Kidney (tissue), 14 donors: Measurements from ENCODE around the gene MKNK1. TPM values are rescaled to one million over a fixed set of nuclear protein-coding genes. Genes with fewer than 3 reads are reported as not detected.

ENCODE experiments used
- DNase-seq, 5 donors: peaks; one replicate each; pipeline ENCODE4 v3.0.0-alpha.2; 2013 to 2020
- FAIRE-seq: peaks from 2 replicates; lab custom pipeline; 2012; peaks lifted over from hg19 to GRCh38; lab: Jason Lieb, UNC
- H3K27ac ChIP-seq, 2 donors: one replicate each; pipeline ENCODE4 v1.7.0; 2013; ENCODE audit warnings: low read depth in 2 of 2, low read length in 2 of 2, inconsistent platforms in 1 of 2
- H3K27me3 ChIP-seq: one replicate; pipeline ENCODE4 v1.7.1; 2013; ENCODE audit warnings: low read length, inconsistent platforms; ENCODE audit not compliant: control insufficient read depth, insufficient read depth
- H3K36me3 ChIP-seq, 3 donors: one replicate each; pipeline versions ENCODE4 v1.7.0 to v1.7.1; 2013; ENCODE audit warnings: low read length in 3 of 3, control low read depth in 1 of 3, inconsistent platforms in 1 of 3; ENCODE audit not compliant: insufficient read depth in 3 of 3, control insufficient read depth in 2 of 3
- H3K4me1 ChIP-seq, 3 donors: one replicate each; pipeline versions ENCODE4 v1.7.0 to v1.7.1; 2013; ENCODE audit warnings: low read length in 3 of 3, inconsistent platforms in 1 of 3, low read depth in 1 of 3; ENCODE audit not compliant: control insufficient read depth in 2 of 3, insufficient read depth in 2 of 3
- H3K4me3 ChIP-seq, 3 donors: one replicate each; pipeline versions ENCODE4 v1.7.0 to v1.8.1; 2013; ENCODE audit warnings: low read length in 3 of 3, control low read depth in 1 of 3, inconsistent platforms in 1 of 3
- H3K9ac ChIP-seq, 3 donors: one replicate each; pipeline versions ENCODE4 v1.7.0 to v1.7.1; 2013; ENCODE audit warnings: low read length in 3 of 3, control low read depth in 1 of 3, inconsistent platforms in 1 of 3
- H3K9me3 ChIP-seq, 3 donors: one replicate each; pipeline versions ENCODE4 v1.7.0 to v1.7.1; 2013; ENCODE audit warnings: low read length in 3 of 3, control low read depth in 1 of 3, inconsistent platforms in 1 of 3; ENCODE audit not compliant: control insufficient read depth in 2 of 3, insufficient read depth in 1 of 3
- CTCF ChIP-seq: IDR thresholded peaks from 3 replicates; pipeline ENCODE4 v1.5.1; 2012; ENCODE audit warnings: mild to moderate bottlenecking, moderate library complexity, borderline replicate concordance; ENCODE audit not compliant: insufficient read depth; ENCODE audit errors: extremely low read depth
- intact Hi-C: fragments of 100-400 bp; cut with DNase I; formaldehyde crosslinking; loops from one replicate; pipeline ENCODE4 v1.11.1; 2022
- polyA plus RNA-seq: library from polyadenylated mRNA; stranded (reverse); fragments of 350-450 nt; fragmentation: Illumina TruSeq; extraction: RNeasy Lipid Tissue Mini Kit (QIAGEN cat#74804); gene quantifications from one replicate; pipeline ENCODE4 v1.2.3, GENCODE V29; 2014; ENCODE audit warnings: low read depth, low replicate concordance; ENCODE audit not compliant: insufficient read depth
- total RNA-seq: library from RNA; stranded (reverse); fragmentation: NEBNext Ultra II Directional; extraction: Animal tissue kit (Norgen Biotek cat#: 25700); gene quantifications from one replicate; pipeline ENCODE4 v1.2.1, GENCODE V29; 2021
- donor health status: control.
- donor health status: control.
- donor health status: control.
- donor health status: control.
- donor health status: control.
- donor health status: DM: yes; HTN: yes; CAD: no.
- donor health status: Normal renal cell carcinoma (clear cell type).

Gene MKNK1
- total and polyA plus RNA-seq, 2 donors from 2014 or later, result 17.5 to 49.7 TPM

GRCh38 chr1:46546210-46546609 is 57.9 kb downstream of the MKNK1 start:
- no peaks in the 10 kb centered on the region for H3K4me1 ChIP-seq
- FAIRE-seq (no peak), DNase-seq (peak in 1 of 5 donors; percentile 29)
- TF ChIP-seq CTCF, result no peak
- H3K27me3 ChIP-seq, result peaks cover 8% of the 10 kb centered on the region
- H3K36me3 ChIP-seq, result no peaks in the 10 kb centered on the region
- H3K9me3 ChIP-seq, result no peaks in the 10 kb centered on the region
- peak overlapping the region in 1 of 2 donors; percentile 3 for H3K27ac ChIP-seq
- no peak overlapping the region for H3K9ac ChIP-seq
- H3K4me3 ChIP-seq, result no peak overlapping the region
- intact Hi-C loops, result no loop called here

- no peak for TF ChIP-seq CTCF
Observed at GRCh38 chr1:46545784-46546183, 58.3 kb downstream of the MKNK1 start.

GRCh38 chr1:46544561-46545240 is 59.4 kb downstream of the MKNK1 start:
- Histone ChIP-seq H3K36me3 (no peaks in the 10 kb centered on the region), H3K27me3 (peaks cover 8% of the 10 kb centered on the region), H3K9me3 (no peaks in the 10 kb centered on the region), H3K27ac (no peak overlapping the region), H3K9ac (no peak overlapping the region), H3K4me1 (no peaks in the 10 kb centered on the region), H3K4me3 (no peak overlapping the region)
- DNase-seq, result peak in 1 of 5 donors; percentile 20
- intact Hi-C loops, result no loop called here
- no peak for TF ChIP-seq CTCF
- no peak for FAIRE-seq

More at GRCh38 chr1:46545784-46546183, 58.3 kb downstream of the MKNK1 start:
- H3K27ac ChIP-seq, result no peak overlapping the region
- DNase-seq (no peak), FAIRE-seq (no peak)
- H3K27me3 ChIP-seq, result peaks cover 8% of the 10 kb centered on the region
- no peaks in the 10 kb centered on the region for H3K36me3 ChIP-seq
- intact Hi-C loops, result no loop called here
- no peak overlapping the region for H3K9ac ChIP-seq
- H3K4me3 ChIP-seq, result no peak overlapping the region
- no peaks in the 10 kb centered on the region for H3K9me3 ChIP-seq
- no peaks in the 10 kb centered on the region for H3K4me1 ChIP-seq
